CD4-positive, alpha-beta T cell treated with Interleukin-2 at 100 ng/mL for 4 hours (primary cell): ENCODE results near the gene PACRG.
"Not testable (repeated sequence)": the region's sequence is repeated elsewhere in the genome, so short reads cannot be mapped to it uniquely, and the experiment has no call there.

Source experiments
- DNase-seq: peaks from one replicate; pipeline ENCODE4 v3.0.0-alpha.2; 2020; ENCODE audit warnings: low spot score

PACRG gene

GRCh38 chr6:162941128-162941527 lies 213.4 kb downstream of the PACRG start:
- DNase-seq, result no peak

DNA sequence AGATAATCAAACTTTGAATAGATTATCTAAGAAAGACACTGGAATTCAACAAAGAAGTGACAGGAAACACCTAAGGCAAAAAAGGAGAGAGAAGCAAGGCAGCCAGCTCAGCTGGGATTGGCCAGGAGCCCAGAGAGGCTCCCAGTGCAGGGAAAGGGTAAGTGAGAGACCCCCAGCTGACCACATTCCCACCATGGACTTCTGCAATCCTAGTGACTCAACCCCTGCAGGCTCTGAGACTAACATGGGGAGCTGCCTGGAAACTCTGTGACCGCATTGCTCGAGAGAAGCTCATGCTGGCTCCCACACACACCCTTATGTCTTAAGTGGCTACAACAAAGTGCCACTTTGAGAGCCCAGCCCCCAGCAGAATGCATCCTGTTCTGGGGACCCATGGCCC lies 215.1 kb downstream of the PACRG start:
- DNase-seq, result no peak

GRCh38 chr6:162943369-162943768 lies 215.6 kb downstream of the PACRG start:
- DNase-seq, result no peak

- DNase-seq, result no peak
Observed at GRCh38 chr6:162951164-162951743, 223.5 kb downstream of the PACRG start.

DNA sequence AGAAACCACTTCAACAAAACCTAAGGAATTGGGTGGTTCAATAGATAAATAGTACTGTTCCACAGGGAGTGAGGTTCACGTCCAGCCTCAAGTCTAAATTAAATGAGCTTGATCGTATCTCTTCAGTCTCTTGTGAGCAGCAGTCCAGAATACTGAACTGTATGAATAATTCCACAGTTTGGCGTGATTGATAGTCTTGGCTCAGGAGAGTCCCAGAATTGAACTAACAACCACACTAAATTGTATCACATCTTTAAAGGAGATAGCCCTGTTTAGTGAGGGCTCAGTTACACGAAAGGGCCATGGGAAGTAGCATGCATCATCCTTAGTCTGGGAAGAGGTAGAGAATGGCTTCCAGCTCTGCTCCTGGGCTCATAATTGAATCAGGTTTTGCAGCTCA lies 224.6 kb downstream of the PACRG start:
- DNase-seq, result no peak

DNA sequence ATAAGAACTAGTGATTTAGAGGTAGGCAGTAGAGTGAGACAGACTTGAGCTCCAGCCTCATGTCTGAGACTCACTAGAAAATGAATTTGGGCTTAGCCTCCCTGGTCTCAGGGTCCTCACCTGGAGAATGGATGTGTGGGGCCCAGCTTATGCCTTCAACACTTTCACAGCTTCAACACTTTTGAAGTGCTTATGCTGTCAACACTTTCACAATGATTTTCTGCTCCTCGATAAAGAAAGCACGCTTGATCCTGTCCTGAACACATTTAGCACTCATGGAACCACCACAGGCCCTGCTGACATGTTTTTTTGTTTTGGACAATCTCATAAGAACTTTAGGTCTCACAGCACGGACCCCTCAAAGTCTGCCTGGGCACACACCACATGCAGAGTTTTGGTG lies 229.3 kb downstream of the PACRG start:
- DNase-seq, result no peak

DNA sequence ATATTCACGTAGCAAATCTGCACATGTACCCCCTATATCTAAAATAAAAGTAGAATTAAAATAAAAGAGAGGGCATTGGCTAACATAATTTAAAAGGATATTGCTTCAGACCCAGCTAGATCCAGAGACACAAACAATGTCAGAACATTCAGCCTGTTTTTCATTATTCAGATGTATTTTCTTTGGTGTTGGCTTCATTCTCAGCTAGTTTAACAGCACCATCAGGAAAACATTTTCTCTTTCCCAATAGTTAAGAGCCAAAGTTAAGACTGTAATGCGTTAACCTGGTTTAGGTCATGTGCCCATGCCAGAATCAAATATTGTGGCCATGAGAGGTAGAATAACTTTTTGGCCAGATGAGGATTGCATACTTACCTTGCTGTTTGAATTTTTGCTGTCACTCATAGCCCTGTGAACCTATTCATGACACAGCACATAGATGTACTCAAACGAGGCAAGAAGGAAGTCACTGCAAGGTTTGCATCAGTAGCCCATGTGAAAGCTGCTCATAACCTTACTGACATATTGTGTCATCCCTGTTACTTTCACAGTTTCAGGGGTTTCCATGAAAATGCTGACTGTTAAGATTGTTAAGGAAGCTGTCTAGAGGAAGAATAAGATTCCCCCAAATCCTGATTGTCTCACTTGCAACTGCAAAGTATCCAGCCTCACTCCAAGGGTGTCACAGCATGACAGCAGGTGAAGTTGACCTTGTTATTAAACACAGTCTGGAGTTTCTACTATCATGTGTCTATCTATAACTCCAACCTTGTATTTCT lies 233.1 kb downstream of the PACRG start:
- DNase-seq, result no peak

GRCh38 chr6:162962093-162962492 lies 234.3 kb downstream of the PACRG start:
- DNase-seq, result no peak

DNA sequence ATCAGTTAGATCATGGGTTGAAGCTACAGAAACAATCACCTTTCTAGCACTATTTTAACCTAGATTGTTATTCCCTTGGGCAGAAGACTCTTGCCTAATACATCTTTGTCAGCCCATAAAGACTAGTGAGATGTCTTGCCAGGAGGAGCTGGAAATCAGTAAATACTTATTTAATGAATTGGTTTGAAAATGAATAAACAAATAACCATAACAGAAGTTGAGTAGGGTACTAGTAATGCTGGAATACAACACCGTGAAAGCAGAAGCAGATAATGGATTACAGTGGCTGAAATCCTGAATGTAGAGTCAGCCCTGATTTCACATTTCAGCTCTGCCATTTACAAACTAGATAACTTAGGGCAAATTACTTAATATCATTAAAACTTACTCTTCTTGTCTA lies 236.1 kb downstream of the PACRG start:
- no peak for DNase-seq

GRCh38 chr6:162964488-162965140 lies 236.8 kb downstream of the PACRG start:
- DNase-seq, result no peak

GRCh38 chr6:162965366-162965765 lies 237.6 kb downstream of the PACRG start:
- DNase-seq, result no peak

DNA sequence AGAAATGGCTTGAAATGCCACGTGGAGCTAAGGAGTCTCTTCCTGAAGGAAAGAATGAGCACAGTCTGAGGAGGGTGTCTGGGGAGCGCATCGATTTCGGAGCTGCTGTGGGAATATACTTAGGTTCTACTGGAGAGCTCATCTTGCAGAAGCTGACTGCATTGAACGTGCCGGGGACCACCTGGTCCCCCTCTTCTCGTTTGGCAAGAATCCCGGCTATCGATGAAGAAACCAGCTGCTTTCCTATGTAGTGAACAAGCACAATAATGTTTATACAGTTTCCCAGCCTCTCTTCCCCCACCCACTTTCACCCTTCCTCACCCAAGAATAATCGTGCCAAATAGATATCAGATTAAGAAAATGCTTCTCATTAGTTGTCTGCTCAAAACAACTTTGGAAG lies 242.5 kb downstream of the PACRG start:
- no peak for DNase-seq

GRCh38 chr6:162971356-162971755 lies 243.6 kb downstream of the PACRG start:
- no peak for DNase-seq

- DNase-seq, result no peak
Observed at GRCh38 chr6:162973151-162973872, 245.5 kb downstream of the PACRG start.

- no peak for DNase-seq
Observed at GRCh38 chr6:162973980-162974379, 246.2 kb downstream of the PACRG start.

GRCh38 chr6:162974685-162975084 lies 246.9 kb downstream of the PACRG start:
- DNase-seq, result no peak

GRCh38 chr6:162976141-162976540 lies 248.4 kb downstream of the PACRG start:
- no peak for DNase-seq

DNA sequence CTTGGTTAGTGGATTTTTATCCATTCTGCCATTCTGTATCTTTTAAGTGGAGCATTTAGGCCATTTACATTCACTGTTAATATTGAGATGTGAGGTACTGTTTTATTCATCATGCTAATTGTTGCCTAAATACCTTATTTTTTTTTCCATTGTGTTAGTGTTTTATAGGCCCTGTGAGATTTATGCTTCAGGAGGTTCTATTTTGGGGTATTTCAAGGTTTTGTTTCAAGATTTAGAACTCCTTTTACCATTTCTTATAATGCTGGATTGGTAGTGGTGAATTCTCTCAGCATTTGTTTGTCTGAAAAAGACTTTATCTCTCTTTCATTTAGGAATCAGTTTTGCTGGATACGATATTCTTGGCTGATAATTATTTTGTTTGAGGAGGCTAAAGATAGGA lies 255.5 kb downstream of the PACRG start:
- not testable (repeated sequence) for DNase-seq

DNA sequence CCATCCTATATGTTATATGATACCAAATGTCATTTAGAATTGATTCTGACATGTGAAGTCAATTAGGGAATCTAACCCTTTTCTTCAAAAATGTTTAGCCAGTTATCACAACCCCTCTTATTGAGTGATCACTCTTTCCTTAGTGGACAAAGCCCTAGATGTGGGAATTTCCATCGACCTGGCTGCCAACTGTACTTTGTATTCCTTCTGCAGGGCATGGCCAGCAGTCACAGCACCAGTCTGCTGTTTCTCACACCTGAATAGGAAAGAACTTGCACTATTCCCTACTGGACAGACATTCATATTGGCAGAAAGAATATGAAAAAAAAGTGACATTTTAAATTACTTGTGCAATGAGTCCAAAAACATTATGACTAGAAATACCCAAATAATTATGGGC lies 271.0 kb downstream of the PACRG start:
- DNase-seq, result no peak

- DNase-seq, result no peak
Observed at GRCh38 chr6:162999575-163000285, 272.0 kb downstream of the PACRG start.

DNA sequence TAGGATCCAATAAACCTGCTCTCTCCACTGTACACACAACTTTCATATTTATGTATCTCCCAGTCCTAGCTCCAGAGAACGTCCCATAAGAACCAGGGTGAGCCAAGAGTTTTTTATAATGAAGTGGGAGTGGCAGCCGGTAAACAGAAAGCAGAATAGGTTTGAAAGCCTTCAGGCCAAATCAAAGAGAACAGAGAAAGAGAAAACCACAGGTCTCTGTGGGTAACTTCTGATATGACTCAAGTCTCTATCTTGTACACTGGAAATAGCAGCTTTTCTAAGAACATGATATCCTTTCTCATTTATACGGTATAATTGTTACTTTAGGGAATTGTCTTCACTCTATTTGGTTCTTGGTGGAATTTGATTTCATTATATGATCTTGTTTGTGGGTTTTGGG lies 273.6 kb downstream of the PACRG start:
- DNase-seq, result no peak

- no peak for DNase-seq
Observed at GRCh38 chr6:163008186-163008585, 280.4 kb downstream of the PACRG start.
